ENCODE results near the gene MAML2.

The MAML2 gene

DNA sequence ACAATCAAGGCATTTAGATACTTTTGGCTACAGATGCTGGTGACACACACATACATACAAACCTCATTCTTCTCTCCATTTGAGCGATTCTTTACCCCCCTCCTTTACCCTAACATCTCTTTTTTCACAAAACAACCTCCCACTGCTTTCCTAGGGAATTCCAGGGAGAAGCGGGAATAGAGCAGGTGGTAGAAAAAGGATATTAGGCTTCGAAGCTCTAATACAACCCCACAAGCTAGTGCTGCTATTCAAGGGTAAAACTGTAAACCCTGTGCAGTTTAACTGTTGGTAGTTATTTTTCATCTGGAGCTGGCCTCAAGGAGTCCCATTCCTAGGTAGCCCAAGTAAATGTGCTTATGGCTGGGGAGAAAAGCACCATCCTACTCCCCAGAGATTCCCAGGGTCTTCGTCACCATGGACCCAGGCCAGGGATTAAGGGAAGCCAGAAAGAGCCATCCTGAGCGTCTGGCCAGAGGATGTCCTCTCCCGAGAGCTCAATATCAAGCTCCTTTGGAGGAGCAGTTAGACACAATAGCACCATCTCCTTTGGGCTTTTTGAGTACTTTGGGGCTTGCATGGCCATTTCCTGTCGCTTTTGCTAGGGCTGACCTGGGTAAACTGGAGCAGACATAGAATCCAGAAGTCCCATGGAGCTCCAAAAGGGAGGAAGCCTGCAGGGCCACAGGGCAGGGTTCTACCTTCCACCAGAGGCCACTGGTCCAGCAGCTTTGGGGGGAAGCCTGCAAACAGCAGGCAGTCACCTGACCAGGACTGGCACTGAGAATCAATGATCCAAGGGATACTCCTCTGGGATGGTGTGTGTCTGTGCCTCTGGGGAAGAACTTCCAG, 3.1 kb downstream of the MAML2 start:
- DNase-seq (ENCODE audit: low read depth) = no peak

DNA sequence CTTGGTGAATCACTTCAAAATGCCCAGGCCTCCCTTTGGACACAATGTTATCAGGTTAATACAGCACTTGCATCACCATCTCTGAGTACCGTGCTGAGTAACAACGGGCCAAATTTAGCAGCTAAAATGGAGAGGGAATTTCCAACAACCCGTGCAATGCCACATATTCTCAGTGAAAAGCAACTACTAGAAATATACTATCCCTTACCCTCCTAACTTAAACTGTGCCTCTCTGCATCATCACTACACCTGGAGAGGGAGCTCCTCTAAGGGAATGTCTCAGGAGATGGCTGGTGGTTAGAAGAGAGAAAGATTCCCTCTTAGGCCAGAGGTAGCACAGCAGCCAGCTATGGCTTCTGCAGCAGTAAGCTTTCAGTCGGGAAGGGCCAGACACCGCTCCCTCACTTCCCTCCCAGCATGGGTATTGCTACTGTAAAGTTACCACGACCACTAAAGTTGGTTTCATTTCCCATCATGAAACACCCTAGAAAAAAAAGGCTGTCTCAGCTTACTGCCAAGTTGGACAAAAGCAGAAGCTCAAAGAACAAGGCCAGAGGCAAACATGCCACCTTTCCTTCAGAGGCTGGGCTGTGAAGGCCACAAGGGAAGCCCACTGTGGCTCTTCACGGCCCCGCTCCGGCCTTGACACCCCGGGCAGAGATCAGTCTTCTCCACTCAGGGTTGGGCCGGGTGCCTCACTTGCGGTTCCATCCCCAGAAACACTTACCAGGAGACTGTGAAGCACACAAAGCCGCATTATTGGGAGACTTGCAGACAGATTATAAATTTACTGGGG, 3.9 kb downstream of the MAML2 start:
- DNase-seq (ENCODE audit: low read depth) = no peak

DNA sequence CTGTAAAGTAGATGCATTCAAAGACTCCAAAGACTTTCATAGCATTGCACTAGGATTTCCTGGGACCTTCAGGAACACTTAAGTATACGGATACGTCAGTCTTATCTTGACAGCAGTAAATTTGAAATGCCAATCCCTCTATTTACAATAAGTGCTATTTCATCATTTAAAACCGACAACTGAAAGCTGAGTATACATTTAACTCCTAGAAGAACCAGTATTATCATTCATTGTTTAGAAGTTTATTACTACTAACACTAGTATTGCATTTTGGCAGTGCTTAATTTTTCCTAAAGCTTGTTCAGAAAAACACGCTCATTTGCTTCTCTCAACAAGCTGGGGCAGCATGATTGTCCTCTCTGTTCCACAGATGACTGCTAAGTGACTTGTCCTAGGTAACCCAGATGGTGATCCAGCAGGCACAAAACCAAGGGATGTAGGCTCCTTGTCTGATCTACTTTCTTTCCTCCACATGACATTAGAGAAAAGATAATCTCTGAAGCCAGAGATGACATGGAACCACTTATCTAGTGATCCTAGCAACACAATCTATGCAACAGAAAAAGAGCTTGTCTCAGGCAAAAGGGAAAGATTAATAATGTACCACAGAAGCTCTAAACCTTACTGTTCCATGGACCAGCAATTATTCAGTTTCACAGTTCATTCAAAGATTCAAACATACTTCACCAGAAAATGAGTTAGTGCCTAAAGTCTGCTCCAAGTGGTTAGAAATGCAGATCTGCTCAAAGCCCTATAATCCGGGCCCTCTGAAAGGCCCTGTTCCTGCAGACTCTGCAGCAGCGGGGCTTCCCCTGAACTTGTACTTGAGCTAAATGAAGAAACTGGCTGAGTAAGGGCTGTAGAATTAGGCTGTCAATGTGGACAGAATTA, 5.2 kb downstream of the MAML2 start:
- DNase-seq (ENCODE audit: low read depth) = no peak

- DNase-seq (ENCODE audit: low read depth) = no peak
These were observed 7.6 kb downstream of the MAML2 start for GRCh38 chr11:96335388-96335787.

DNA sequence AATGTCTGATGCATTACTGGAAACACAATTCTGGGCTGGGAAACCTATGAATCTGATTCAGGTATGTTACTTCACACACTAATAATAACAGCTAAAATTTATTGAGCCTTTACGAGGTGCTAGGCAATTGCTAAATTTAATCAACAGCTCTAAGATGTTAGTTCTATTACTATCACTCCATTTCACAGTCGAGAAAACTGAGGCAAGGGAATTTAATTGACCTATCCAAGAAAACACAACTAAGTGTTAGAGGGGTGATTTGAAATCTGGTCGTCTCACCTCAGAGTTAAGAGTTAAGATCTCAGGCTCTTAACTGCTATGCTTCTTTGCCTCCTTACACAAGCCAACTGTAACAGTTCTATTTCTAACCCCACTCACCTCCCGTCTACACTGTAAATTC, 8.8 kb downstream of the MAML2 start:
- no peak for DNase-seq (ENCODE audit: low read depth)

DNA sequence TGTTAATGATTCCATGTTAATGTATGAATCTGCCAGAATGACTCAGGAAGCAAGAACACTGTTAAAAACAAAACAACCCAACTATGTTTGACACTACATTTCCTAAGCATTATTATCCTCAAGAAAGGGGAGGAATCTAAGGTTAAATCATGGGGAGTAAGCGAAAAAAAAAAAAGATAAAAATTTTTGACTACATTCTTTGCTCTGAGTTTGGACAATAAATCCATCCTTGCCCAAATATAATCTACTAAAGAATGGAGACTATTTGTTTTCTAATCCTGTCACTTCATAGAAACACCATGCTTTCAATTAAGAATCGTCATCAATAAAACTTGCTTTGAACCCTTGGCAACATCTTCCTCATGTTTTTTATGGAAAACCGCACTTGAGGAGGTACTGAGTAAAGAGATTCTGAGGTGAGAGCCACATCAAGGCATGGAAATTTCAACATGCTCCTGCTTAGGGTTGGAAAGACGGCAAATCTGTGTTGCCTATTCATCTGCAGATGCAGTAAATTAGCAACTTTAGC, 9.7 kb downstream of the MAML2 start:
- DNase-seq (ENCODE audit: low read depth) = no peak

GRCh38 chr11:96332126-96332771, 10.7 kb downstream of the MAML2 start:
- DNase-seq (ENCODE audit: low read depth) = no peak

- DNase-seq (ENCODE audit: low read depth) = no peak
These were observed 11.3 kb downstream of the MAML2 start for GRCh38 chr11:96331699-96332116.

GRCh38 chr11:96330511-96330859, 12.5 kb downstream of the MAML2 start:
- no peak for DNase-seq (ENCODE audit: low read depth)

DNA sequence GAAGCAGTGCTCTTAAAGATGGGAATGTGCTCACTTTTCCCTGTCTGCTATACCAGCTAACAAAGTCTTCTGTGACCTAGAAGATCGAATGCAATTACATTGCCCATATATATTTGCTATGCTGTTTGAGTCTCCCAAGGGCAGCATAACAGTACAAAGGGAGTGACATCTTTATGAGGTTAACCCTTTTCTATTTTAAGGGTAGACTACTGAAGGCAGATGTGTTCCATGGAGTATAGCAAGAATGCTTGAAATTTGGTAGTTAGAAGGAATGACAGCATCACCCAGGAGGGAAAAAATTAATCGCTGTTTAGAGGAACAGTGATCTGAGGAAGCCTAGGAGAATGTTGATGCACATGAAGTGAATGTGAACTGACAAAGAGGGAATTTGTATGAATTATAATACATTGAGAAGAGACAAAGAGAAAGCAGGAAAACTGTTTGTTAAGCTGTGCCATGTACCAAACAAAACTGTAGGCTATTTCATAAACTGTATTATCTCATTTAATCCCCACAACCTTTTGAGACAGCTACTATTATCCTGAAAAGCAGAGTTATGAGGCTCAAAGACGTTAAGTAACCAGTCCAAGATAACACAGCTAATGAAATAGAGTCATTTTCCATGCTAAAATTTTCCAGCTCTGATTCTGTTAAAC, 13.0 kb downstream of the MAML2 start:
- DNase-seq (ENCODE audit: low read depth) = no peak

DNA sequence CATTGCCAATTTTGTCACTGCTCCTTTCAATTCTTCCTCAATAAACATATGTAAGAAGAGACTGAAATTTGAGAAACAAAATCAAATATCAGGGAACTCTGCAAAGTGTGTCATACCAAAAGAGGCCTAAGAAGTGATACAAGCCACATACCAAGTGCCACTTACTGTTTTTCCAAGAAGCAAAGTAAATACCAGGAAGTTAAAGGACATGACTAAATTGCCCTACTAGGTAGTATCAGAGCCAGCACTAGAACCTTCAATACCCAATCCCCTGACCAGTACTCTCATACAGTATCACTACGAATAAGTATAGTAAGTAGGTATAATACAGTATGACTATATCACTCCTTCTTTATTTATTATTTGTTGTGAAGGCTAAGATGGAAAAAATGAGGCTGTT, 13.6 kb downstream of the MAML2 start:
- DNase-seq (ENCODE audit: low read depth) = no peak

DNA sequence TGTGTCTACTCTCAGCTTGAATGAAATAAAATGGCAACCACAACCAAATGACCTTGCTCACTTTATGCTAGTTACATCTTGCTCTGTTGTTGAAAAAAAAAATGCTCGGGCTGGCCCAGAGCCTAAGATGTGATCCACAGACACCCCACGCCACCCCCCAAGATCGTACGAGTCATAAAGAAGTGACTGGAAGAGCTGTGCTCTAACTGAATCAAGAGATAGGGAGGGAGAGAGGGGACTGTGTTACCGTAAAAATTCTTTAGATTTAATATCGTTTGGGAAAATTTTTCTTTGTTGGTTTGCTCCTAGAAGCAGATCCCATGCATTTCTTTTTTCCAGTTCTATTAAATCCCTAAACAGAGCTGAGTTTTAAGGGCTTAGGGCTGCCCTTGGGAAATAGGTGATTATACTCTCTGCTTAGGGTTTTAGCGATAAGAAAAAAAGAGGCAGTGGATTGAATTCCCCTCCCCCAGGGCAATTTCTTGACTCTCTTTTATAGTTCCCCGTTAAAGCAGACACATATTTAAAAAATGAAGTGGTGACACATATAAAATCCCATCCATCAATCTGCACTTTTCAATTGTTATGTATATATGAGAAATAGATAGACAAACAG, 14.5 kb downstream of the MAML2 start:
- DNase-seq (ENCODE audit: low read depth) = no peak

DNA sequence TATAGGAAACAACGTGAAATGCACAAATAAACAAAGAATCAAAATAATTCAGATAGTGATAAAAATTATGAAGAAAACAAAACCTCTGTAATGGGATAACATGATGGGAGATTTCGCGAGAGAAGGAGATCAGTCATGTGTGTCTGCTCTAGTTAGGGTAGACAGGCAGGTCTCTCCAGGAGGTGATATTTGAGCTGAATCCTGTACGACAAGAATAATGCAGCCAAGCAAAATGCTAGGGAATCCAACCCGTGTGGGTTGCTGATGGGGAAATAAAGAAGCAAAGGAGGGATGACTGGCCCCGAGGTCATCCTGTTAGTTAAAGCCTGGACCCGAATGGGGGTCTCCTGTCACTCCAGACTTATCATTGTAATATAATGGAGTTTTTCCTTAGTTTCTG, 16.0 kb downstream of the MAML2 start:
- no peak for DNase-seq (ENCODE audit: low read depth)

- DNase-seq (ENCODE audit: low read depth) = peak; percentile 47
These were observed 18.1 kb downstream of the MAML2 start for GRCh38 chr11:96324912-96325311.

DNA sequence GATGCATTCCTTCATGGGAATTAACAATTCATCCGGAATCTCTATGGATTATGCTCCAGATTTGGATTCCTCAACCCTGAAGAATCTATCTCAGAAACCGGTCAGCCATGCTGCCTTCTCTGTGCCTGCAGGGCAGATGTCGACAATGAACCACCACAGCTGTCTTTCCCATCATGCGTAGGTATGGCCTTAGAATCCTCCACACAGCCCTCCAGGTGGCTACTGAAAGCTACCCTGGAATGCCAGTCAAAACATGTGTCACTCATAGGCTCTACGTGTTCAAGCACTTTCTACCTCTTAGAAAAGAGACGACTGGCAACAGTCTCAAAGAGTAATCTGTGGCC, 19.4 kb downstream of the MAML2 start:
- DNase-seq (ENCODE audit: low read depth) = no peak

GRCh38 chr11:96322775-96323641, 20.0 kb downstream of the MAML2 start:
- DNase-seq (ENCODE audit: low read depth) = no peak

DNA sequence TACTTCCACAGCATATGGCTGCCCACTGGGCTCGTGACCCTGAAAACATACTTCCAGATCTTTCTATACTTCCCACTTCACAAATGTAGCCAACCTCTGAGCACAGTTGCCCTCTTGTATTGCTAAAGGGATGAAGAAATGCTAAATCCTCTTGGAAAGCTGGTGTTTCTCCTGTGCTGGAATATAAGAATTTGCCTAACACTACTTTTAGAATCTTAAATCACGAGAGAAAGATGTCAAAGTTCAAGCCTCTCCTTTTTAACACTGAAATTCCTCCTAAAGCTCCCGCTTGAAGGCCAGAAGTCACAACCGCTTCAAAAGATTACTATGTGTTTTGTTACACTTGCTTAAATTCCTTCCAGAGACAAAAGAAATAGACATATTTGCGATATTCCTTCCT, 21.9 kb downstream of the MAML2 start:
- no peak for DNase-seq (ENCODE audit: low read depth)

DNA sequence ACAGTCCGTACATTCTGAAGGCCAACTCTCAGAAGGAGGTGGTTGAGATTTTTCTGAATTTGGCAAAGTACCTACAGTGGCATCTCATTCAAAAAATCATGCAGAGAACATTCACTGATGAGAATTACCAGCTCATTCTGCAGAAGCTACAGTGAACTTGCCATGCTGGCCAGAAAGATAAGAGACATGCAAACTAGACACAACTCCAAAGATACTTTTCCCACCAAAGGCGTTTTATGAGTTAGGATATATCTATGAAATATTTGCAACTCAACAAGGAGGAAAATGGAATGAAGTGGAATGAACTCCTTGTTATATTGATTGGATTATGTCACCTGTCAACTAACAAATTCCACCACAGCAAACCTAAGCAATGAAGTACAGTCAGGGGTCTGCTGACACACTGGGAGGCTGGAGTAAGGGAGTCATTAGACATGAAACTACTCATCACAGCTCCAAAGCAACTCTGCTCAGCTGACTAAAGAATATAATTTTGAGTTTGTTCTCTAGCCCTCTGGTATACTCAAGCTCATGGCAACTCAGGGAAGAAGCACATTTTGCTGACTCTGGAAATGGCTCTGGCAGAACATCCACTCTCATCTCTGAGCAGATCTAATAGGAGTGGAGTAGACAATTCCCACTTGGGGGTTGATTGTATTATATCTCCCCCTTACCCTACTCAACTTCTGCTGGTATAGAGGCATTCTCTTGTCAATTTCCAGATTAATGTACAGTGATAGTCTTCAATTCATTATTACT, 22.9 kb downstream of the MAML2 start:
- no peak for DNase-seq (ENCODE audit: low read depth)

DNA sequence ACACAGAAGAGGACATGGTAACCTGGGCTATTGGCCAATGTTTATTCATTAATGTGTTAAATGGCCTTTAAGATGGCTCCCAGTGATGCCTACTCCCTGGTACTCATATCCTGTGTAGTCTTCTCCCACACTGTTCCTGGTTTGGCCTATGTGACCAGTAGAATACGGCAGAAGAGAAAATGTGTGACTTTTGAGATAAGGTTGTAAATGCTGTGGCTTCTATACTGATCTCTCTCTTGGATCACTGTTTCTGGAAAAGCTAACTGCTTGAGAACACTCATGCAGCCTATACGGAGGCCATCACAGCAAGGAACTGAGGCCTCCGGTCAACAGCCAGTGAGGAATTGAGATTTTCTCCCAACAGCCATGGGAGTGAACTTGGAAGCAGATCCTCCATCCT, 24.1 kb downstream of the MAML2 start:
- no peak for DNase-seq (ENCODE audit: low read depth)
